SK-N-MC (cell line): ENCODE results near the gene ABHD12.

Experiments used
- EZH2 ChIP-seq: fragments of 200-600 bp; sonication (generic); IDR thresholded peaks from one replicate; pipeline ENCODE4 v1.6.1; 2017; ENCODE audit warnings: antibody characterized with exemption
- POLR2AphosphoS5 ChIP-seq: IDR thresholded peaks from 2 replicates; pipeline ENCODE4 v1.6.1; 2012; ENCODE audit warnings: mild to moderate bottlenecking, low read depth, low read length, borderline replicate concordance

GRCh38 chr20:25318471-25319240 lies 72.0 kb downstream of the ABHD12 start:
- TF ChIP-seq EZH2 (no peak), POLR2AphosphoS5 (no peak)
